Endothelial cell of umbilical vein (primary cell): ENCODE results near the gene MUC2. TPM values are rescaled to one million over a fixed set of nuclear protein-coding genes. Genes with fewer than 3 reads are reported as not detected.

Source experiments
- BruUV-seq: library from RNA; stranded (reverse); fragments of 400-500 nt; replicated peaks from 2 replicates; lab custom pipeline; 2021; lab: Mats Ljungman, UMichigan
- CTCF ChIA-PET: fragments of 300-600, 350-600 bp; sonication (Branson Sonifier 250); formaldehyde crosslinking; loops from one replicate; lab custom pipeline; 2021; ENCODE audit warnings: antibody characterized with exemption, inconsistent platforms; lab: Charles Lee
- POLR2A ChIA-PET: fragments of 300-600, 350-600 bp; sonication (Branson Sonifier 250); formaldehyde crosslinking; loops from one replicate; lab custom pipeline; 2021; ENCODE audit warnings: antibody characterized with exemption, inconsistent platforms; lab: Charles Lee
- DNase-seq: peaks from one replicate; pipeline ENCODE4 v3.0.0-alpha.2; 2011; ENCODE audit warnings: low read depth, low spot score
- FAIRE-seq: peaks from 2 replicates; lab custom pipeline; 2011; peaks lifted over from hg19 to GRCh38; lab: Jason Lieb, UNC
- H2AFZ ChIP-seq: 2 replicates; pipeline ENCODE4 v1.6.0; 2012; ENCODE audit warnings: low read depth, low read length, control low read depth, inconsistent platforms
- H3K27ac ChIP-seq: 2 replicates; pipeline ENCODE4 v1.5.1; 2011; ENCODE audit warnings: low read depth, mild to moderate bottlenecking, control low read depth, low read length, moderate library complexity; ENCODE audit not compliant: insufficient read depth
- H3K27me3 ChIP-seq, 2 experiments: 2 replicates each; pipeline versions ENCODE4 v1.6.0 to v1.6.1; 2011; ENCODE audit warnings: low read length in 2 of 2, mixed read lengths in 1 of 2; ENCODE audit not compliant: control insufficient read depth in 2 of 2, insufficient read depth in 2 of 2
- H3K36me3 ChIP-seq, 2 experiments: 2 replicates in 1 of 2; 3 replicates in 1 of 2; pipeline ENCODE4 v1.5.1; 2011; ENCODE audit warnings: low read length in 2 of 2, mild to moderate bottlenecking in 1 of 2, moderate library complexity in 1 of 2; ENCODE audit not compliant: control insufficient read depth in 2 of 2, insufficient read depth in 2 of 2; ENCODE audit errors: extremely low read depth in 1 of 2
- H3K4me1 ChIP-seq: 3 replicates; pipeline ENCODE4 v1.5.1; 2011; ENCODE audit warnings: mild to moderate bottlenecking, low read length; ENCODE audit not compliant: control insufficient read depth, insufficient read depth; ENCODE audit errors: extremely low read depth
- H3K4me2 ChIP-seq: 2 replicates; pipeline ENCODE4 v1.6.1; 2011; ENCODE audit warnings: low read length, control low read depth, mixed read lengths; ENCODE audit not compliant: insufficient read depth
- H3K4me3 ChIP-seq, 3 experiments: fragments of 200-600 bp in 1 of 3; sonication (generic), shearing (Covaris generic) in 1 of 3; replicated peaks in 1 of 3; 2 replicates each; pipeline ENCODE4 v1.5.1; 2011 to 2016; ENCODE audit warnings: control low read depth in 3 of 3, low read length in 3 of 3, mild to moderate bottlenecking in 2 of 3, inconsistent platforms in 1 of 3, low read depth in 1 of 3, moderate library complexity in 1 of 3; ENCODE audit not compliant: insufficient read depth in 1 of 3
- H3K79me2 ChIP-seq: 2 replicates; pipeline ENCODE4 v1.6.0; 2012; ENCODE audit warnings: low read length, inconsistent platforms; ENCODE audit not compliant: control insufficient read depth, insufficient read depth
- H3K9ac ChIP-seq: replicated peaks from 2 replicates; pipeline ENCODE3; 2011; ENCODE audit warnings: low read length, control low read depth; ENCODE audit not compliant: insufficient read depth; ENCODE audit errors: extremely low read depth
- H3K9me1 ChIP-seq: replicated peaks from 3 replicates; pipeline ENCODE4 v1.6.0; 2011; ENCODE audit warnings: mild to moderate bottlenecking, low read length; ENCODE audit not compliant: control insufficient read depth, insufficient read depth; ENCODE audit errors: extremely low read depth
- H3K9me3 ChIP-seq: replicated peaks from 2 replicates; pipeline ENCODE4 v1.5.1; 2012; ENCODE audit warnings: low read length, inconsistent platforms; ENCODE audit not compliant: control insufficient read depth, insufficient read depth
- H4K20me1 ChIP-seq: replicated peaks from 2 replicates; pipeline ENCODE3; 2011; ENCODE audit warnings: mild to moderate bottlenecking, low read length; ENCODE audit not compliant: control insufficient read depth, insufficient read depth; ENCODE audit errors: extremely low read depth
- CTCF ChIP-seq, 2 donors: IDR thresholded peaks; 1 replicate in 1 of 2; 2 replicates in 1 of 2; pipeline ENCODE4 v1.5.1; 2011; ENCODE audit warnings: low read length in 2 of 2, mild to moderate bottlenecking in 2 of 2, moderate library complexity in 2 of 2, control low read depth in 1 of 2, inconsistent platforms in 1 of 2, low read depth in 1 of 2; ENCODE audit not compliant: insufficient read depth in 1 of 2; ENCODE audit errors: extremely low read depth in 1 of 2
- EZH2 ChIP-seq: IDR thresholded peaks from 2 replicates; pipeline ENCODE4 v1.6.1; 2012; ENCODE audit warnings: borderline replicate concordance, low read depth, mild to moderate bottlenecking, moderate library complexity, low read length, inconsistent platforms; ENCODE audit not compliant: severe bottlenecking
- FOS ChIP-seq: IDR thresholded peaks from 2 replicates; pipeline ENCODE4 v1.6.1; 2011; ENCODE audit warnings: mild to moderate bottlenecking, low read length, moderate library complexity, borderline replicate concordance; ENCODE audit not compliant: insufficient read depth
- GATA2 ChIP-seq: IDR thresholded peaks from 2 replicates; pipeline ENCODE4 v1.7.0; 2011; ENCODE audit warnings: low read depth, mild to moderate bottlenecking, moderate library complexity, mixed read lengths, low read length; ENCODE audit not compliant: insufficient read length, insufficient read depth
- JUN ChIP-seq: IDR thresholded peaks from 2 replicates; pipeline ENCODE4 v1.6.1; 2011; ENCODE audit warnings: borderline replicate concordance, low read depth; ENCODE audit not compliant: insufficient read length, insufficient read depth
- MAX ChIP-seq: IDR thresholded peaks from 2 replicates; pipeline ENCODE4 v1.6.1; 2011; ENCODE audit not compliant: insufficient read depth, insufficient read length
- MYC ChIP-seq: IDR thresholded peaks from one replicate; pipeline ENCODE4 v1.6.1; 2011; ENCODE audit warnings: mild to moderate bottlenecking, low read depth, low read length
- POLR2A ChIP-seq: IDR thresholded peaks from 2 replicates; pipeline ENCODE4 v1.6.1; 2012; ENCODE audit warnings: low read depth, mild to moderate bottlenecking, control low read depth, low read length
- POLR2AphosphoS5 ChIP-seq: IDR thresholded peaks from 2 replicates; pipeline ENCODE4 v1.6.1; 2012; ENCODE audit warnings: low read depth, mild to moderate bottlenecking, control low read depth, low read length, moderate library complexity; ENCODE audit not compliant: insufficient read depth
- dilution Hi-C: fragments of 300-500 bp; cut with MboI; formaldehyde crosslinking; loops from one replicate; pipeline ENCODE4 v1.15.0; 2019; ENCODE audit warnings: low sequenced_read_pairs; ENCODE audit not compliant: extremely low pct_ligation_motif_present
- intact Hi-C: fragments of 100-400 bp; cut with micrococcal nuclease; formaldehyde crosslinking; loops from one replicate; pipeline ENCODE4 v1.10.0; 2022
- polyA plus RNA-seq, 4 experiments: library from polyadenylated mRNA; depleted of rRNA in 3 of 4; stranded (reverse) in 3 of 4; unstranded in 1 of 4; fragments of >200 nt; gene quantifications; 2 replicates each; pipeline versions ENCODE4 v1.2.1 to v1.2.3, GENCODE V29; 2011 to 2012; ENCODE audit warnings: missing spikeins in 1 of 4
- total RNA-seq: library from RNA; stranded (reverse); gene quantifications from 2 replicates; pipeline ENCODE4 v1.2.3, GENCODE V29; 2021

The MUC2 gene
- total and polyA plus RNA-seq, 2 donors (not counting 3 experiments of a cell fraction or from before 2014, with no cell fraction given), result not detected

DNA sequence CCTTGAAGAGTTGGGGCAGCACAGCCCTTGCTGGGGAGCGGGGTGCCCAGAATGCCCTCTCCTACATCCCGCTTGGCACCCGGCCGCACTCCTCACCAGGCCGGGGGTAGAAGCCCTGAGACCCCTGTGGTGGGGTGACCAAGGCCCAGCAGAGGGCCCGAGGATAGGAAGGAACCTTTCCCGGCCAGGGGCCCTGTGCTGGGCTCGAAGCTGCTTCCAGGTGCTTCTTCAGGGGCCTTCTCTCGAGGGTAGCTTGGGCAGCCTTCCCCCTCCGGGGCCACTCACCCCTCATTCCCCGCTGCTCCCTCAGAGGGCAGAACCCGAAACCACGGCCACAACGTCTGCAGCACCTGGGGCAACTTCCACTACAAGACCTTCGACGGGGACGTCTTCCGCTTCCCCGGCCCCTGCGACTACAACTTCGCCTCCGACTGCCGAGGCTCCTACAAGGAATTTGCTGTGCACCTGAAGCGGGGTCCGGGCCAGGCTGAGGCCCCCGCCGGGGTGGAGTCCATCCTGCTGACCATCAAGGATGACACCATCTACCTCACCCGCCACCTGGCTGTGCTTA is 752 bp downstream of the MUC2 start:
- intact Hi-C loops, result no loop called here
- Histone ChIP-seq H3K27ac (no peak overlapping the region), H2AFZ (no peak overlapping the region), H3K9ac (no peak overlapping the region), H3K4me2 (no peak overlapping the region), H3K79me2 (no peaks in the 10 kb centered on the region), H3K9me1 (no peaks in the 10 kb centered on the region), H3K27me3 (no peaks in the 10 kb centered on the region), H3K4me3 (no peak overlapping the region), H4K20me1 (no peaks in the 10 kb centered on the region), H3K9me3 (no peaks in the 10 kb centered on the region), H3K4me1 (peaks cover 9% of the 10 kb centered on the region), H3K36me3 (no peaks in the 10 kb centered on the region)
- POLR2A ChIA-PET, result no interaction called here
- DNase-seq (no peak), FAIRE-seq (no peak)
- CTCF ChIA-PET, result no interaction called here
- no TSS peak for BruUV-seq
- dilution Hi-C loops, result no loop called here
- no peak for TF ChIP-seq GATA2
- no peak for TF ChIP-seq JUN
- TF ChIP-seq POLR2AphosphoS5, result no peak
- TF ChIP-seq EZH2, result no peak
- no peak for TF ChIP-seq MYC
- TF ChIP-seq POLR2A, result no peak
- TF ChIP-seq MAX, result no peak

GRCh38 chr11:1076061-1076665 is 1.5 kb downstream of the MUC2 start:
- dilution Hi-C loops, result no loop called here
- no peaks in the 10 kb centered on the region for H3K9me3 ChIP-seq
- no peak overlapping the region for H3K4me3 ChIP-seq
- DNase-seq (no peak), FAIRE-seq (no peak)
- ChIA-PET POLR2A (no interaction called here), CTCF (no interaction called here)
- intact Hi-C loops, result no loop called here
- H3K9ac ChIP-seq, result no peak overlapping the region
- TF ChIP-seq MYC (no peak), POLR2AphosphoS5 (no peak), EZH2 (no peak), POLR2A (no peak), JUN (no peak), MAX (no peak), FOS (no peak), CTCF (IDR thresholded peaks at IDR 0.05; ENCODE audit: extremely low read depth in 1 of 2, insufficient read depth in 1 of 2, low read depth in 1 of 2, low read length in 2 of 2) (no peak), GATA2 (no peak)
- peaks cover 9% of the 10 kb centered on the region for H3K4me1 ChIP-seq
- H3K36me3 ChIP-seq, result no peaks in the 10 kb centered on the region
- no peak overlapping the region for H3K27ac ChIP-seq
- BruUV-seq, result no TSS peak
- H3K9me1 ChIP-seq, result no peaks in the 10 kb centered on the region
- no peak overlapping the region for H2AFZ ChIP-seq
- H3K79me2 ChIP-seq, result no peaks in the 10 kb centered on the region
- no peaks in the 10 kb centered on the region for H4K20me1 ChIP-seq
- no peaks in the 10 kb centered on the region for H3K27me3 ChIP-seq
- H3K4me2 ChIP-seq, result no peak overlapping the region
